IPS DF 19.7 (cell line): Measurements from ENCODE around the gene PSMA2.

ENCODE experiments used
- DNase-seq: peaks from one replicate; pipeline ENCODE4 v3.0.0-alpha.2; 2013; ENCODE audit warnings: low read depth, low spot score

Gene PSMA2

GRCh38 chr7:42940985-42941847 is 9.2 kb upstream of the PSMA2 start:
- DNase-seq, result peak; percentile 59

- no peak for DNase-seq
These were observed 7.7 kb upstream of the PSMA2 start for GRCh38 chr7:42939457-42940240.

DNA sequence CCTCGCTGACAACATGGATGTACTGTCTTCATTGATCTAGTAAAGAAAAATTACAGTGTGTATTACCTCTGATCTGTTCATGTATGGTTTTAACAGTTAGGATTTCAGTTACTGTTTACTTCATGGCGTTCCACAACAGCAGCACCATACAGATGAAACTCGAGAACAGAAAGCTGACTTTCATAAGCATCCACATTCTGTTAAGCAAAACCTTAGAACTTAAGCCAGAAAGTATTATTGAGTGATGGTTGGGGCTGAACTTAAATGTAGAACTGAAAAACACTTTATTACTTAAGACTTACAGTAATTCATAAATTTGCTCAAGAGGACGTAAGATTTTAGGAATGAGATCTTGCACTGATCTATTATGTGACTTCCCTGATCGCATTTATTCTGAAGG is 3.9 kb upstream of the PSMA2 start:
- DNase-seq, result no peak

DNA sequence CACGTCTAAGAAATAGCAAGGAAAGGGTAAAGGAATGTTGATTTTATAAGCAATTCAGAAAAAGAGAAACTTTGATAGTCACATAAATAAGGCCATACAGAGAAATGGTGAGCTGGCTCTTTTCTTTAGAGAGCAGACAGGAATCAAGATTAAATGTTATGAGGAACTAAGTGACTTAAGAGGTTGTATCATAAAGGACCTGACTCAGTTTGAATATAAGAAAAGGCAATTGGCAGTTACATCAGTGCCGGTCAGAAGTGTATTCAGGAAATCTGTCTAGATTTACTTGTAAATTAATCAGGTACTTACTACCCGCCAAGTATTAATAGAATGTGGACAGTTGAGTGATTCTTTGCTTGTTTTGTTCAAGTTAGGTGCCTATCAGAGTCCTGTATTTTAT is 2.3 kb upstream of the PSMA2 start:
- DNase-seq, result no peak

DNA sequence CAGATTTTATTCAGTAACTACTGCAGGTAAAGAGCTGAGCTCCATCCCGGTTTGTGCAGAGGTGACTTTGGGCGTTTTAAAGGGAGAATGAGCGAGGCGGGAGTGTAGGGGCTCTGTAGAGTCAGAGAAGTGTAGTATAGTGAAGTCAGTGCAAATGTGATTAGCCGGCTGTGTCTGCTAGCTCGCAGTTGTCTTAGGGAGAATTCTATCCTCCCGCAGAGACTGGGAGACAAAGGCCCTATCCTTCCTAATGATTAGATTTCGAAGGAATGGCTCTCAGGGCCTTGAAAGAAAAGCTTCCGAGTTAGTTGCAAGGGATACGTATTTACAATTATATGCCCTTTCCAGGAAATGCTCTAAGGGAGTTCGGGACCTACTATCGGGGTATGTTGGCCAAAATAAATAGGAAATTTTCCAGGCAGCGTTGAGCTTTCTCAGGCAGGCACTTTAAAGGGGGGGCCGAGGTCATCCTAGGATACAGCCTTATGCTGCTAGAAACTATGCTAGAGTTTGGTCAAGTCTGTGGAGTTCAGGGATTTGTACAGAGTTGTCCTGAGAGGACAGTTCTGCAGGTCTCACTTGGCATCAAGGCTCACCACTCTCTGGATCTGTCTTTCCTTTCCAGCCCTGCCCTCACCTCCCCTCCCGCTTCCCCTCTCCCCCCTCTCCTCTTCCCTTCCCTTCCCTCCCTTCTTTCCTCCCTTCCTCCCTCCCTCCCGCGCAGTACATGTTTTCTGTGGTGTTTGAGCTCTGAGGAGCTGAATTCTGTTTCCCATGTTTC is 1.0 kb upstream of the PSMA2 start:
- DNase-seq, result no peak

DNA sequence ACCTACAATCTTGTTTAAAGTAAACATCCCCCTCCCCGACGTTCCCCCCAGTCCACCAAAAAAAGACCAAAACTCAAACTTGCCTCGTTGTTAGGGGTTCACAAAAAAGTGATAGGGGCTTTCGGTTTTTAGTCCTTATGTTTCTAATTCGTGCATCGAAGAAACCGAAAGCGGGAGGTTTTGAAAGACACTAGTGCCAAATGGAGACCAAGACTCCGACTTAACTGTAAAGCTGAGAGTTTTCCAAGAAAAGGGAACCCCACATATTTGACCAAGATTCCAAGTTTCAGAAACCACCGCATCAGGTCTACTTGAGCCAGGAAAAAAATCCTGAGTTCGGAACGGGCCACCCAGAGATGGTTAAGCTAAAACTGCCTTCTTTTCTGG is 534 bp downstream of the PSMA2 start:
- no peak for DNase-seq

- no peak for DNase-seq
These were observed 1.1 kb downstream of the PSMA2 start for GRCh38 chr7:42930889-42931288.

DNA sequence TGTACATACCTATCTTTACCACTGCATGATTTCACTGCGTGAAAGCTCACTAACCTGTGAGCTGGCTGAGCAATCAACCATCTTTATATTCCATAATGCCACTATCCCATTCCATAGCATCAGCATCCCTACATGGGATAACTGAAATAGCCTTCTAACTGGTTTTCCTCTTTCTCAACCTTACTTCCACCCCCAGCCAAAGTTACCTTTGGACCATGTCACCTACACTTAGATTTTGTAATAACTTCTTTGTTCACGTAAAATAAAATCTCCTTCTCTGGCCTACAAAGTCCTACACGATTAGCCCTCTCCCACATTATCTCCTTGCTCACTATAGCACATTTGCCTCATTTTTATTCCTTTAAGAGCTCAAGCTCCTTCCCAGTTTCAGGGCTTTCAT is 2.5 kb downstream of the PSMA2 start:
- no peak for DNase-seq

- DNase-seq, result no peak
These were observed 3.2 kb downstream of the PSMA2 start for GRCh38 chr7:42928754-42929153.

GRCh38 chr7:42926204-42926603 is 5.8 kb downstream of the PSMA2 start:
- no peak for DNase-seq

GRCh38 chr7:42925630-42926029 is 6.3 kb downstream of the PSMA2 start:
- DNase-seq, result no peak

- no peak for DNase-seq
These were observed 7.6 kb downstream of the PSMA2 start for GRCh38 chr7:42924223-42924838.

DNA sequence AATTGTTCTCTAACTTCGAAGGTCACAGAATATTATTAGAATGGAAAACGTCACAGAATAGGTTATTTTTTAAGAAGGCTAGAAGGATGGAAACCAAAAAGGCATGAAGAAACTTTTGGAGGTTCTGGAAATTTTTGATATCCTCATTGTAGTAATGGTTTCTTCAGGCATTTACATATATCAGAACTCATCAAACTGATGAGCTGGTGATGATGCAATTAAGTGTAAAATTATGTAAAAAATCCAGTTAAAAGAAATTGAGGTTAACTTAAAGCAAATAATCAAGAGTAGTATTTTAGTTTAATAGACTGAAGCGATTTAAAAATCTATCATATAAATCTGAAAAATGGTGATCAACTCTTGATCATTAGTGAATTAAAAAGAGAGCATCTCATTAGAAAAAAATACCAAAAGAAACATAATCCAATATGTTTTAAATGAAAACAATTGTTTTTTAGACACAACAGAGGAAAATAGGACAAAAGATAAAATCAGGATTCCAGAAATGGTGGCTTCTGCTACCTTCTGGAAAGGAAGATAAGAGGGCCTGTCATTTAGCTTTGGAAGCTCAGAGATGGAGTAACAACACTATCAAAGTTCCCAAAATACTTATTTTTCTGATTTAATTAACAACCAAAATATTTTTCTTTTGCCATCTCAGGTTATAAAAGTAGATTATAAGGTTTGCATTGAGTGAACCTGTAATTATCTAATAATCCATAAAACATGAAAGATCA is 9.8 kb downstream of the PSMA2 start:
- no peak for DNase-seq

GRCh38 chr7:42915356-42915755 is 16.6 kb downstream of the PSMA2 start:
- no peak for DNase-seq

DNA sequence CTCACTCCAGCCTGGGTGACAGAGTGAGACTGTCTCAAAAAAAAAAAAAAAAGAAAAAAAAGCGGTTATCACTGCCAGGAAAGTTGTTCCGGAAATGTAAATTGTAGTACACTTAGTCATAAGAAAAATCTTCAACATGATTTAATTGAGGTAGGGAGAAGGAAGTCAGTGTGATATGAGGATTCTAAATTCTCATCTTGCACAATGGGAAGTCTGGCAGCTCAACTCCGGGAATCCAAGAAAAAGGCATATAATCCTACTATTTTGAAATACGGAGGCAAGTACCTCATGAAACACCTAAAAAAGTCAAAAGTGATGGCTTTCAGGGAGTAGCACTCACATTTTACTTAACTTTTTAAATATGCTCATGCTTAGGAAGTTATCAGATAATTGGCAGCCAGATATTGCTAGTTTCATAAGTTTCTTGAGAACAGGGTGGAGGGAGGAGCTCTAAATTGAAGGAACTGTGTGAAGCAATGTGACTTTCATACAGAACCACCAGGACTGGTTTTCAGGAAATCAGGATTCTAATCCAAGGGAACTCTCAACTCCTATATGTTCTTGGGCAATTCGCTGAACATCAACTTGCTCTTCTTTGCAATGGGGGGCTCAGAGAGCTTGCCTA is 17.4 kb downstream of the PSMA2 start:
- DNase-seq, result no peak

- no peak for DNase-seq
These were observed 18.0 kb downstream of the PSMA2 start for GRCh38 chr7:42914009-42914408.

- DNase-seq, result no peak
These were observed 18.4 kb downstream of the PSMA2 start for GRCh38 chr7:42913591-42913990.

DNA sequence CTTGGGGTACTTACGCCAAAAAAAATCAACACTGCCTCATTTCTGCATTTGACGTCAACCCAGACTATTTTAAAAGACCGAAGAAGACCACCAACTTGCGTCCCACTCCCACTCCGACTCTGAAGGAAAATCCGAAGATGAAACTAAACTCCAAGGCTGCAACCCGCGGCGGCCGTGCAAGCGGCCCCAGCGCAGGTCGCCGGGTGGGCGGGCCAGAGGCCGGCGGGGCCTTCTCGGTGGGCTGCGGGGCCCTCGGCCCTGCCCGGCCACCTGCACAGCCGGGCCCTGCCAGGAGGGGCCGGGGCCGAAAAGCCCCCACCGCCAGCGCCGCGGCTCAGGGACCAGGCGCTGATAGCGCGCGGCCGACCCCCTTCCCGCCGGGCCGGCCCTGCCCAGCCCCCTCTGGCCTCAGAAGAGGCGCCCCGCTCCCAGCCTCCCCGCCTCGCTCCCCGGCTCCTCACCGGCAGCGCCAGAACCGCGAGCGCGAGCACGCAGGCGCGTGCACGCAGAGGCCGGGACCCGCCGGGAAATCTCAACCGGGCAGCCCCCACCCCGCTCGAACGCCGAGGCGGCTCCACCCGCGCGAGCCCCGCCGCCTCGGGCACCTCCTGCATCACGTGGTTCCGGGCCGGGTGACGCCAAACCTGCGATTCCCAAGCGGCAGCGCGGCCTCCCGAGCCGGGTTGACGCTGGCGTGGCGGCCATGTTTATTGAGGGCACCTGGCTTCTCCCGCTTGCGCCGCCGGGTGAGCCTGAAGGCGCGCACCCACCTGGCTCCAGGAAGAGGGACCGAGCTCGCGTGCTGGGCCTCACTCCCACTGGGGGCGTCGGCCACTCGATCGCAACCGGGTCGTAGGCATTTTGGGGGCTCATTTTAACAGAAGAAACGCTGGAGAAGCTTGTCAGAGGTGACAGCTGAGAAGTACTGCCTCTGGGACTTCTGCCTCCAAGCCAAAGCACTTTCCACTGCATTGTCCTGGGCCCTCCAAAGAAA is 20.2 kb downstream of the PSMA2 start, which contains the start of gene C7orf25:
TSS of gene C7orf25 (minus strand) at position 617 of the 994 bp plus-strand sequence. CDS start 1,170 bp downstream, outside the sequence.
- peak; percentile 77 for DNase-seq

- no peak for DNase-seq
These were observed 21.7 kb downstream of the PSMA2 start for GRCh38 chr7:42910306-42910705.
